MM.1S (cell line): ENCODE measurements around the gene GRIK3.

Experiments
- DNase-seq: peaks from one replicate; pipeline ENCODE4 v3.0.0-alpha.2; 2015
- H2AFZ ChIP-seq: fragments of 300-600 bp; sonication (generic); 2 replicates; pipeline ENCODE4 v1.6.0; 2016; ENCODE audit warnings: antibody characterized with exemption, low read length
- H3F3A ChIP-seq: fragments of 300-600 bp; sonication (generic); 2 replicates; pipeline ENCODE4 v1.6.1; 2016; ENCODE audit warnings: mild to moderate bottlenecking, antibody characterized with exemption, low read length, moderate library complexity, mixed read lengths; ENCODE audit not compliant: insufficient read depth
- H3K27ac ChIP-seq: fragments of 300-600 bp; sonication (generic); 2 replicates; pipeline ENCODE4 v1.5.1; 2016; ENCODE audit warnings: mild to moderate bottlenecking, low read length
- H3K27me3 ChIP-seq: fragments of 300-600 bp; sonication (generic); replicated peaks from 2 replicates; pipeline ENCODE4 v1.6.0; 2016; ENCODE audit warnings: low read length; ENCODE audit not compliant: insufficient read depth
- H3K36me3 ChIP-seq: fragments of 300-600 bp; sonication (generic); replicated peaks from 2 replicates; pipeline ENCODE4 v1.6.1; 2016; ENCODE audit warnings: mild to moderate bottlenecking, low read length, mixed read lengths; ENCODE audit not compliant: insufficient read depth
- H3K4me1 ChIP-seq: fragments of 300-600 bp; sonication (generic); 2 replicates; pipeline ENCODE4 v1.6.1; 2016; ENCODE audit warnings: low read length, mixed read lengths
- H3K4me2 ChIP-seq: fragments of 300-600 bp; sonication (generic); 2 replicates; pipeline ENCODE4 v1.6.0; 2016; ENCODE audit warnings: low read depth, low read length
- H3K4me3 ChIP-seq: fragments of 300-600 bp; sonication (generic); 2 replicates; pipeline ENCODE4 v1.5.1; 2016; ENCODE audit warnings: low read length, mixed read lengths
- H3K79me2 ChIP-seq: fragments of 300-600 bp; sonication (generic); 2 replicates; pipeline ENCODE4 v1.6.1; 2016; ENCODE audit warnings: mixed run types, low read length, mixed read lengths
- H3K9ac ChIP-seq: fragments of 300-600 bp; sonication (generic); 2 replicates; pipeline ENCODE4 v1.6.1; 2016; ENCODE audit warnings: low read length, mixed read lengths
- H3K9me2 ChIP-seq: fragments of 300-600 bp; sonication (generic); replicated peaks from 2 replicates; pipeline ENCODE4 v1.6.1; 2016; ENCODE audit warnings: mild to moderate bottlenecking, low read length, mixed read lengths; ENCODE audit not compliant: insufficient read depth
- H3K9me3 ChIP-seq: fragments of 300-600 bp; sonication (generic); replicated peaks from 2 replicates; pipeline ENCODE4 v1.6.1; 2016; ENCODE audit warnings: mild to moderate bottlenecking, low read length, mixed read lengths; ENCODE audit not compliant: insufficient read depth
- H4K20me1 ChIP-seq: fragments of 300-600 bp; sonication (generic); 2 replicates; pipeline ENCODE4 v1.6.1; 2016; ENCODE audit warnings: mild to moderate bottlenecking, low read length, moderate library complexity, mixed read lengths; ENCODE audit not compliant: insufficient read depth
- CTCF ChIP-seq: fragments of 300-600 bp; sonication (generic); IDR thresholded peaks from 2 replicates; pipeline ENCODE4 v1.5.1; 2016; ENCODE audit warnings: antibody characterized with exemption, low read length, mixed read lengths
- EZH2 ChIP-seq: fragments of 300-600 bp; sonication (generic); optimal IDR thresholded peaks from 2 replicates; pipeline ENCODE3; 2017; ENCODE audit warnings: low read depth, mild to moderate bottlenecking, antibody characterized with exemption, low read length, mixed read lengths
- EZH2phosphoT487 ChIP-seq: fragments of 300-600 bp; sonication (generic); IDR thresholded peaks from 2 replicates; pipeline ENCODE4 v1.6.1; 2018; ENCODE audit warnings: antibody characterized with exemption, low read length

Gene GRIK3

GRCh38 chr1:36853638-36854037, 180.7 kb downstream of the GRIK3 start:
- no peak overlapping the region for H3K9ac ChIP-seq
- no peaks in the 10 kb centered on the region for H3K9me2 ChIP-seq
- no peak overlapping the region for H3K4me3 ChIP-seq
- H3K4me2 ChIP-seq, result no peak overlapping the region
- peaks cover 100% of the 10 kb centered on the region for H3K27me3 ChIP-seq
- no peaks in the 10 kb centered on the region for H3F3A ChIP-seq
- no peak for TF ChIP-seq CTCF
- no peak for TF ChIP-seq EZH2
- no peak for TF ChIP-seq EZH2phosphoT487
- H3K27ac ChIP-seq, result no peak overlapping the region
- no peaks in the 10 kb centered on the region for H4K20me1 ChIP-seq
- no peaks in the 10 kb centered on the region for H3K4me1 ChIP-seq
- H3K9me3 ChIP-seq, result no peaks in the 10 kb centered on the region
- H3K36me3 ChIP-seq, result no peaks in the 10 kb centered on the region
- DNase-seq, result no peak
- H2AFZ ChIP-seq, result no peak overlapping the region
- H3K79me2 ChIP-seq, result no peaks in the 10 kb centered on the region

GRCh38 chr1:36852586-36852985, 181.7 kb downstream of the GRIK3 start:
- H3K27me3 ChIP-seq, result peaks cover 100% of the 10 kb centered on the region

GRCh38 chr1:36851595-36851994, 182.7 kb downstream of the GRIK3 start:
- H3K79me2 ChIP-seq, result no peaks in the 10 kb centered on the region
- no peaks in the 10 kb centered on the region for H3K36me3 ChIP-seq
- H3K4me2 ChIP-seq, result no peak overlapping the region
- no peaks in the 10 kb centered on the region for H3K9me3 ChIP-seq
- H3K4me1 ChIP-seq, result no peaks in the 10 kb centered on the region
- H3K9me2 ChIP-seq, result no peaks in the 10 kb centered on the region
- no peak overlapping the region for H3K9ac ChIP-seq
- H3K27me3 ChIP-seq, result peaks cover 100% of the 10 kb centered on the region
- H3K27ac ChIP-seq, result no peak overlapping the region
- no peak for DNase-seq
- no peak overlapping the region for H2AFZ ChIP-seq
- H4K20me1 ChIP-seq, result no peaks in the 10 kb centered on the region
- no peak overlapping the region for H3K4me3 ChIP-seq
- no peaks in the 10 kb centered on the region for H3F3A ChIP-seq
- no peak for TF ChIP-seq CTCF

More at GRCh38 chr1:36852586-36852985, 181.7 kb downstream of the GRIK3 start:
- no peaks in the 10 kb centered on the region for H4K20me1 ChIP-seq
- no peaks in the 10 kb centered on the region for H3K9me2 ChIP-seq
- no peak overlapping the region for H2AFZ ChIP-seq
- no peak overlapping the region for H3K4me3 ChIP-seq
- H3K9ac ChIP-seq, result no peak overlapping the region
- H3K27ac ChIP-seq, result no peak overlapping the region
- no peaks in the 10 kb centered on the region for H3K9me3 ChIP-seq
- no peaks in the 10 kb centered on the region for H3K4me1 ChIP-seq
- H3K4me2 ChIP-seq, result no peak overlapping the region
- no peaks in the 10 kb centered on the region for H3K79me2 ChIP-seq
- TF ChIP-seq EZH2phosphoT487 (no peak), EZH2 (no peak), CTCF (no peak)
- no peaks in the 10 kb centered on the region for H3F3A ChIP-seq
- H3K36me3 ChIP-seq, result no peaks in the 10 kb centered on the region
- no peak for DNase-seq

- H3K4me2 ChIP-seq, result no peak overlapping the region
- no peaks in the 10 kb centered on the region for H4K20me1 ChIP-seq
- H3K4me3 ChIP-seq, result no peak overlapping the region
- no peaks in the 10 kb centered on the region for H3K79me2 ChIP-seq
- no peak overlapping the region for H3K9ac ChIP-seq
- no peaks in the 10 kb centered on the region for H3F3A ChIP-seq
- no peaks in the 10 kb centered on the region for H3K9me2 ChIP-seq
- TF ChIP-seq EZH2, result no peak
- no peak for TF ChIP-seq EZH2phosphoT487
- no peak for TF ChIP-seq CTCF
- H3K27me3 ChIP-seq, result peaks cover 100% of the 10 kb centered on the region
- no peak for DNase-seq
- no peaks in the 10 kb centered on the region for H3K36me3 ChIP-seq
- H3K4me1 ChIP-seq, result no peaks in the 10 kb centered on the region
- no peaks in the 10 kb centered on the region for H3K9me3 ChIP-seq
- no peak overlapping the region for H2AFZ ChIP-seq
- no peak overlapping the region for H3K27ac ChIP-seq
These were observed 183.2 kb downstream of the GRIK3 start for GRCh38 chr1:36851087-36851486.
